Measurements from ENCODE around the gene PPP1R36. TPM values are rescaled to one million over a fixed set of nuclear protein-coding genes. Genes with fewer than 3 reads are reported as not detected.

The PPP1R36 gene
- total and polyA plus RNA-seq, 2 of the 13 experiments (the other 11 are each of a cell fraction or from before 2014, with no cell fraction given): 0.11 to 0.17 TPM

GRCh38 chr14:64504897-64505794 is 44.6 kb upstream of the PPP1R36 start (continued):
- TF ChIP-seq AKNA (CRISPR knock-in tag; IDR thresholded peaks at IDR 0.05; ENCODE audit: borderline replicate concordance) (no peak), ZNF674 (CRISPR knock-in tag; IDR thresholded peaks at IDR 0.05; ENCODE audit: low read depth) (no peak), ZNF629 (CRISPR knock-in tag; conservative IDR thresholded peaks at IDR 0.05) (no peak), SNRNP70 (IDR thresholded peaks at IDR 0.05; ENCODE audit: low read depth, low read length) (no peak), GFI1 (CRISPR knock-in tag; IDR thresholded peaks at IDR 0.05; ENCODE audit: borderline replicate concordance) (no peak; the same call in 1 of the 2 replicates), ZFP36L1 (CRISPR knock-in tag; IDR thresholded peaks at IDR 0.05) (no peak), ONECUT2 (CRISPR knock-in tag; IDR thresholded peaks at IDR 0.05) (no peak), DRAP1 (CRISPR knock-in tag; IDR thresholded peaks at IDR 0.05) (no peak), ELF1 (CRISPR knock-in tag; IDR thresholded peaks at IDR 0.05) (no peak), CC2D1A (CRISPR knock-in tag; IDR thresholded peaks at IDR 0.05) (no peak), ZZZ3 (CRISPR knock-in tag; IDR thresholded peaks at IDR 0.05; ENCODE audit: borderline replicate concordance) (no peak), ZNF766 (CRISPR knock-in tag; IDR thresholded peaks at IDR 0.05; ENCODE audit: borderline replicate concordance) (no peak)
- TF ChIP-seq, protein P1, sequence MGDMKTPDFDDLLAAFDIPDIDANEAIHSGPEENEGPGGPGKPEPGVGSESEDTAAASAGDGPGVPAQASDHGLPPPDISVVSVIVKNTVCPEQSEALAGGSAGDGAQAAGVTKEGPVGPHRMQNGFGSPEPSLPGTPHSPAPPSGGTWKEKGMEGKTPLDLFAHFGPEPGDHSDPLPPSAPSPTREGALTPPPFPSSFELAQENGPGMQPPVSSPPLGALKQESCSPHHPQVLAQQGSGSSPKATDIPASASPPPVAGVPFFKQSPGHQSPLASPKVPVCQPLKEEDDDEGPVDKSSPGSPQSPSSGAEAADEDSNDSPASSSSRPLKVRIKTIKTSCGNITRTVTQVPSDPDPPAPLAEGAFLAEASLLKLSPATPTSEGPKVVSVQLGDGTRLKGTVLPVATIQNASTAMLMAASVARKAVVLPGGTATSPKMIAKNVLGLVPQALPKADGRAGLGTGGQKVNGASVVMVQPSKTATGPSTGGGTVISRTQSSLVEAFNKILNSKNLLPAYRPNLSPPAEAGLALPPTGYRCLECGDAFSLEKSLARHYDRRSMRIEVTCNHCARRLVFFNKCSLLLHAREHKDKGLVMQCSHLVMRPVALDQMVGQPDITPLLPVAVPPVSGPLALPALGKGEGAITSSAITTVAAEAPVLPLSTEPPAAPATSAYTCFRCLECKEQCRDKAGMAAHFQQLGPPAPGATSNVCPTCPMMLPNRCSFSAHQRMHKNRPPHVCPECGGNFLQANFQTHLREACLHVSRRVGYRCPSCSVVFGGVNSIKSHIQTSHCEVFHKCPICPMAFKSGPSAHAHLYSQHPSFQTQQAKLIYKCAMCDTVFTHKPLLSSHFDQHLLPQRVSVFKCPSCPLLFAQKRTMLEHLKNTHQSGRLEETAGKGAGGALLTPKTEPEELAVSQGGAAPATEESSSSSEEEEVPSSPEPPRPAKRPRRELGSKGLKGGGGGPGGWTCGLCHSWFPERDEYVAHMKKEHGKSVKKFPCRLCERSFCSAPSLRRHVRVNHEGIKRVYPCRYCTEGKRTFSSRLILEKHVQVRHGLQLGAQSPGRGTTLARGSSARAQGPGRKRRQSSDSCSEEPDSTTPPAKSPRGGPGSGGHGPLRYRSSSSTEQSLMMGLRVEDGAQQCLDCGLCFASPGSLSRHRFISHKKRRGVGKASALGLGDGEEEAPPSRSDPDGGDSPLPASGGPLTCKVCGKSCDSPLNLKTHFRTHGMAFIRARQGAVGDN (CRISPR knock-in tag; IDR thresholded peaks at IDR 0.05): peak; percentile 4; the same call in 1 of the 2 replicates
- TF ChIP-seq, protein P2, sequence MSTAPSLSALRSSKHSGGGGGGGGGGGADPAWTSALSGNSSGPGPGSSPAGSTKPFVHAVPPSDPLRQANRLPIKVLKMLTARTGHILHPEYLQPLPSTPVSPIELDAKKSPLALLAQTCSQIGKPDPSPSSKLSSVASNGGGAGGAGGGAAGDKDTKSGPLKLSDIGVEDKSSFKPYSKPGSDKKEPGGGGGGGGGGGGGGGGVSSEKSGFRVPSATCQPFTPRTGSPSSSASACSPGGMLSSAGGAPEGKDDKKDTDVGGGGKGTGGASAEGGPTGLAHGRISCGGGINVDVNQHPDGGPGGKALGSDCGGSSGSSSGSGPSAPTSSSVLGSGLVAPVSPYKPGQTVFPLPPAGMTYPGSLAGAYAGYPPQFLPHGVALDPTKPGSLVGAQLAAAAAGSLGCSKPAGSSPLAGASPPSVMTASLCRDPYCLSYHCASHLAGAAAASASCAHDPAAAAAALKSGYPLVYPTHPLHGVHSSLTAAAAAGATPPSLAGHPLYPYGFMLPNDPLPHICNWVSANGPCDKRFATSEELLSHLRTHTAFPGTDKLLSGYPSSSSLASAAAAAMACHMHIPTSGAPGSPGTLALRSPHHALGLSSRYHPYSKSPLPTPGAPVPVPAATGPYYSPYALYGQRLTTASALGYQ (CRISPR knock-in tag; IDR thresholded peaks at IDR 0.05): no peak

Measured in HepG2 (cell line).